Endothelial cell of hepatic sinusoid (primary cell): ENCODE results near the gene SLC16A10.

Source experiments
- in situ Hi-C: cut with HindIII; loops from 2 replicates; pipeline ENCODE4 v1.10.0; 2017; ENCODE audit warnings: low sequenced_read_pairs

Gene SLC16A10

GRCh38 chr6:111280445-111280955 is 193.2 kb downstream of the SLC16A10 start:
- in situ Hi-C loops: no loop called here
